ENCODE results near the gene RET. TPM values are rescaled to one million over a fixed set of nuclear protein-coding genes. Genes with fewer than 3 reads are reported as not detected.
A peak's percentile ranks its signal among the peaks of the same experiment; 100 is the strongest.

RET gene
- total RNA-seq, 2 donors from 2014 or later = 0.14 TPM; not detected in 1

DNA sequence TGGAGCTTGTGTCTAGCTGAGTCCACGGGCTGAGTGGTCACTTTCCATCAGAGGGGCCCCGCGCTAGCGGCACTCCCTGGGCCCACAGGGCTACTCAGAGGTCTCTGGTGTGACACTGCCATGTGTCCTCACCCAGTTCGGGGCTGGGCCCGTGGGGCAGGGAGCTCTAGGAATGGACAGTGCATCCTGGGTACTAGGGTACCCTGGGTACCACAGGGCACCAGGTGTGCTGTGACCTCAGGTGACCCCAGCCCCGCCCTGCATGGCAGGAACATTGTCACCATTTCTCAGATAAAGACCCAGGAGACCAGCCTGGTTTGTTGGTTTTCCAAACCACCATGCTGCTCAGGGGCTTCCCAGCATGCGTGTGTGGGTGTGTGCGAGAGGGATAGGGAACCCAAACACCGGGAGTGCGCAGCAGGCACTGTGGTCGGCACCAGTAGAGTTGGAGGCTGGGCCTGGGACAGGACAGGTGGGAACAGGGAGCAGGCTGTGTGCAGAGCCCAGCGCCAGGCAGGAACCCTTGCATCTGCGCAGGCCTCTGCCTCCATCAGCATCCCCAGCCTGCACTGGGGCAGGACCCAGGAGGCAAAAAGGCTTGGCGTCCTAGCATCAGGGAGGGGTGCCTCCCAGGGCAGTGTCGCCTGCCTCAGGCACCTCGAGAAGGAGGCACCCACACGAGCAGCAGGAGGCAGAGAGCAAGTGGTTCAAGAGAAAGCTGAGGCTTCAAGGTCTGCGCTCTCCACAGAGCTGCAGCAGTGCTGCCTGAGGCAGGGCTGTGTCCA lies 42.0 kb downstream of the RET start:
- DNase-seq (ENCODE audit: low spot score) (no peak), ATAC-seq (ENCODE audit: insufficient number of reproducible peaks, low FRiP score, low read depth) (no peak)
- TF ChIP-seq, protein P1, sequence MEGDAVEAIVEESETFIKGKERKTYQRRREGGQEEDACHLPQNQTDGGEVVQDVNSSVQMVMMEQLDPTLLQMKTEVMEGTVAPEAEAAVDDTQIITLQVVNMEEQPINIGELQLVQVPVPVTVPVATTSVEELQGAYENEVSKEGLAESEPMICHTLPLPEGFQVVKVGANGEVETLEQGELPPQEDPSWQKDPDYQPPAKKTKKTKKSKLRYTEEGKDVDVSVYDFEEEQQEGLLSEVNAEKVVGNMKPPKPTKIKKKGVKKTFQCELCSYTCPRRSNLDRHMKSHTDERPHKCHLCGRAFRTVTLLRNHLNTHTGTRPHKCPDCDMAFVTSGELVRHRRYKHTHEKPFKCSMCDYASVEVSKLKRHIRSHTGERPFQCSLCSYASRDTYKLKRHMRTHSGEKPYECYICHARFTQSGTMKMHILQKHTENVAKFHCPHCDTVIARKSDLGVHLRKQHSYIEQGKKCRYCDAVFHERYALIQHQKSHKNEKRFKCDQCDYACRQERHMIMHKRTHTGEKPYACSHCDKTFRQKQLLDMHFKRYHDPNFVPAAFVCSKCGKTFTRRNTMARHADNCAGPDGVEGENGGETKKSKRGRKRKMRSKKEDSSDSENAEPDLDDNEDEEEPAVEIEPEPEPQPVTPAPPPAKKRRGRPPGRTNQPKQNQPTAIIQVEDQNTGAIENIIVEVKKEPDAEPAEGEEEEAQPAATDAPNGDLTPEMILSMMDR (IDR thresholded peaks at IDR 0.05) = no peak

DNA sequence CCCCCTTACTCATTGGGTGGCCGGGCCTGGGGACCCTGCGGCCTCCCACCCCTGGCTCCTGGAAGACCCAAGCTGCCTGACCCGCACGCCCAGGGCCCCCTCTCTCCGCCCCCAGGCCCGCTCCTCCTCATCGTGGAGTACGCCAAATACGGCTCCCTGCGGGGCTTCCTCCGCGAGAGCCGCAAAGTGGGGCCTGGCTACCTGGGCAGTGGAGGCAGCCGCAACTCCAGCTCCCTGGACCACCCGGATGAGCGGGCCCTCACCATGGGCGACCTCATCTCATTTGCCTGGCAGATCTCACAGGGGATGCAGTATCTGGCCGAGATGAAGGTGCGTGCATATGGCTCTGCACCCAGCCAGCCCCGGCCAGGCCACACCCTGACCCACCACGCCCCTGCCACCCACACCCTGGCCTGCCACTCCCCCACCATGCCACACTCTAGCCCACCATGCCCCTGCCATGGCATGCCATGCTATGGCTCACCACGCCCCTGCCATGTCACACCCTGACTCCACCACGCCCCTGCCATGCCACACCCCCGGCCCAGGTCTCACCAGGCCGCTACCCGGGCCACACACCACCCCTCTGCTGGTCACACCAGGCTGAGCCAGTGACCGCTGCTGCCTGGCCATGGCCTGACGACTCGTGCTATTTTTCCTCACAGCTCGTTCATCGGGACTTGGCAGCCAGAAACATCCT lies 42.7 kb downstream of the RET start:
- Histone ChIP-seq H3K4me1 (ENCODE audit: control insufficient read depth in 1 of 2, low read depth in 2 of 2) (no peaks in the 10 kb centered on the region), H3K9me3 (no peaks in the 10 kb centered on the region), H3K4me3 (no peak overlapping the region), H3K27me3 (replicated peaks; ENCODE audit: insufficient read depth) (no peaks in the 10 kb centered on the region), H3K27ac (no peak overlapping the region), H3K36me3 (no peaks in the 10 kb centered on the region)
- ATAC-seq (ENCODE audit: insufficient number of reproducible peaks, low FRiP score, low read depth) = no peak
- DNase-seq (ENCODE audit: low spot score) = no peak
- TF ChIP-seq, protein P1 (IDR thresholded peaks at IDR 0.05) = no peak

More for the DNA sequence above, 42.0 kb downstream of the RET start:
- no peaks in the 10 kb centered on the region for H3K27me3 ChIP-seq (replicated peaks; ENCODE audit: insufficient read depth)
- H3K4me3 ChIP-seq = no peak overlapping the region
- H3K36me3 ChIP-seq = no peaks in the 10 kb centered on the region
- no peak overlapping the region for H3K27ac ChIP-seq
- no peaks in the 10 kb centered on the region for H3K4me1 ChIP-seq (ENCODE audit: control insufficient read depth in 1 of 2, low read depth in 2 of 2)
- H3K9me3 ChIP-seq = no peaks in the 10 kb centered on the region

DNA sequence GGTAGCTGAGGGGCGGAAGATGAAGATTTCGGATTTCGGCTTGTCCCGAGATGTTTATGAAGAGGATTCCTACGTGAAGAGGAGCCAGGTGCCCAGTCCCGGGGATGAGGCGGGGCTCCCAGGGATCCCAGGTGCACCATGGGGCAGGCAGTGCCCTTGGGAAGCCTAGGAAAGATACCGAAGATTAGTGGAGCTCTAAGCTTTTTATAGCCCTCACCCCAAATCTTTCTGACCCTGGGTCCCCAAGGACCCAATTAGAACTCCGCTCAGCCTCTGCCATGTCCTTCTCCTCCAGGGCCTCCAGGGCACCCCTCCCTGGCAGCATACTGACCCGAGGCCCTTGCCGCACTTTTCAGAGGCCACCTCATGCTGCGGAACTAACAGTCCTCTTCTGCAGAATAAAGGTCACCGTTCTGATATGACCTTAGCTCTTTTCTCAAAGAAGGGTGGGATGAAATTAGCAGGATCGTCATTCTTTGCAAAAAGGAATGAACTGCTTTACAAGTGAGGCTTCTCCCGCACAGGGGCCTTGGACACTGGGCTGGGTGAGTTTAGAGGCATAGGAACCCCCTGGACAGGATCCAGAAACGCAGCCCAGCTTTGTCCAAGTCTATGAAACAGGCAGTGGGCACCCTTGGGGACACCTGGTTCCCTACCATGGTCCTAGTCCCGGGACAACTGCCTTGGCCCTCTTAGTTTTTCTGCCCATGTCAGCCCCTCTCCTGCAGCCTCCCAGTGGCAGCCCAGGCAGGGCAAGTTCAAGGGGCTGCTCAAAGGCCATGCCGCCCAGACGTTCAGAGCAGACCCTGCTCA lies 43.5 kb downstream of the RET start:
- no peak overlapping the region for H3K4me3 ChIP-seq
- TF ChIP-seq, protein P1 (IDR thresholded peaks at IDR 0.05) = no peak
- DNase-seq (ENCODE audit: low spot score) = no peak
- no peak for ATAC-seq (ENCODE audit: insufficient number of reproducible peaks, low FRiP score, low read depth)
- no peaks in the 10 kb centered on the region for H3K9me3 ChIP-seq
- H3K27ac ChIP-seq = peak overlapping the region in 1 of 2 donors; percentile 7
- H3K4me1 ChIP-seq (ENCODE audit: control insufficient read depth in 1 of 2, low read depth in 2 of 2) = no peaks in the 10 kb centered on the region
- no peaks in the 10 kb centered on the region for H3K27me3 ChIP-seq (replicated peaks; ENCODE audit: insufficient read depth)
- no peaks in the 10 kb centered on the region for H3K36me3 ChIP-seq

DNA sequence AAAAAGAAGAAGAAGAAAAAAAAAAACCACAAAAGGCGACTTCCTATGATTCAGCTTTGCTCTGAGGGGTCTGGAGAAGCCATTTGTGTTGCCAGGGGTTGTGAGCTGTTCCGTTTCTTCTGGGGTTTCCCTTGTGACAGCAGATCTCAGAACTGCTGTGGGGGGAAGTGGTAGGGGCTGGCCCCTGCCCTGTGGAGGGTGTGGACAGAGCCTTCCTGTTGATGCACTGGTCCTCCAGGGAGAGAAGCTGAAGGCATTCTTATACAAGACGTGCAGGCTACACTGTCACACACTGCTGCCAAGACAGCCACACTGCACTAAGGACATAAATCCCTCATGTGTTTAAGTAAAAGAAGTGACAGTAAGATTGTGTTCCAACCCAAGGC lies 44.1 kb downstream of the RET start:
- H3K36me3 ChIP-seq = no peaks in the 10 kb centered on the region
- H3K4me3 ChIP-seq = no peak overlapping the region
- no peak for DNase-seq (ENCODE audit: low spot score)
- TF ChIP-seq, protein P1 (IDR thresholded peaks at IDR 0.05) = no peak
- no peak for ATAC-seq (ENCODE audit: insufficient number of reproducible peaks, low FRiP score, low read depth)
- H3K9me3 ChIP-seq = no peaks in the 10 kb centered on the region
- H3K27me3 ChIP-seq (replicated peaks; ENCODE audit: insufficient read depth) = no peaks in the 10 kb centered on the region
- H3K27ac ChIP-seq = peak overlapping the region in 1 of 2 donors; percentile 7
- no peaks in the 10 kb centered on the region for H3K4me1 ChIP-seq (ENCODE audit: control insufficient read depth in 1 of 2, low read depth in 2 of 2)

DNA sequence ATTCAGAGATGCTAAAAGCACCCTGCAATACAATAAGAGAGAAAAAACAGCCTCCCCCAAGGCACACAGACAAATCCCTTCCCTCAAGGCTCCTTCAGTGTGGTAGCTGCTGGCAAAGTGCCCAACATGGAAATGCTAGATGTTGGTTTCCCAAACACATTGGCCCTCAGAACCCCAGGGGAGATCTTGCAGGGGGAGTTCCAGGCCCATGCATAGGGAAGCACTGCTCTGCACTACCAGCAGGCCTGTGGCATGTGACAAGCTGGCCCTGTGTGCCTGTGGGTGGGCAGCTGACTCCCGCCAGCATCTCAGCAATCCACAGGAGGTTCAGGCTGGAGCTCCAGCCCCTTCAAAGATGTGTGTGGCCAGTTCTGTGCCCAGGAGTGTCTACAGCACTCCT lies 44.6 kb downstream of the RET start:
- Histone ChIP-seq H3K36me3 (no peaks in the 10 kb centered on the region), H3K4me1 (ENCODE audit: control insufficient read depth in 1 of 2, low read depth in 2 of 2) (no peaks in the 10 kb centered on the region), H3K9me3 (no peaks in the 10 kb centered on the region), H3K27ac (no peak overlapping the region), H3K4me3 (no peak overlapping the region), H3K27me3 (replicated peaks; ENCODE audit: insufficient read depth) (no peaks in the 10 kb centered on the region)
- ATAC-seq (ENCODE audit: insufficient number of reproducible peaks, low FRiP score, low read depth) = no peak
- DNase-seq (ENCODE audit: low spot score) = no peak
- TF ChIP-seq, protein P1 (IDR thresholded peaks at IDR 0.05) = no peak

Data from thoracic aorta (tissue), 2 donors.